Trophoblast cell (in vitro differentiated cells and primary cell): ENCODE measurements around the gene CASZ1.

Experiments used
- DNase-seq, 2 donors: peaks; one replicate each; pipeline ENCODE4 v3.0.0-alpha.2; 2016
- H2AFZ ChIP-seq: 2 replicates; pipeline ENCODE4 v1.6.1; 2013; ENCODE audit warnings: low read length, moderate library complexity, mild to moderate bottlenecking; ENCODE audit not compliant: insufficient read depth, poor library complexity
- H2AK5ac ChIP-seq: 2 replicates; pipeline ENCODE4 v1.6.1; 2013; ENCODE audit warnings: mild to moderate bottlenecking, low read length
- H2BK120ac ChIP-seq: 2 replicates; pipeline ENCODE4 v1.6.1; 2013; ENCODE audit warnings: low read length, mild to moderate bottlenecking, moderate library complexity; ENCODE audit not compliant: insufficient read depth, poor library complexity
- H2BK12ac ChIP-seq: 2 replicates; pipeline ENCODE4 v1.6.1; 2013; ENCODE audit warnings: mild to moderate bottlenecking, low read length, moderate library complexity
- H2BK5ac ChIP-seq: 2 replicates; pipeline ENCODE4 v1.6.1; 2013; ENCODE audit warnings: low read length, low read depth, moderate library complexity, mild to moderate bottlenecking; ENCODE audit not compliant: poor library complexity
- H3K14ac ChIP-seq: 2 replicates; pipeline ENCODE4 v1.6.1; 2013; ENCODE audit warnings: mild to moderate bottlenecking, low read length
- H3K18ac ChIP-seq: 2 replicates; pipeline ENCODE4 v1.6.1; 2013; ENCODE audit warnings: mild to moderate bottlenecking, low read length
- H3K23ac ChIP-seq: 2 replicates; pipeline ENCODE4 v1.6.1; 2013; ENCODE audit warnings: low read length
- H3K27ac ChIP-seq: 2 replicates; pipeline ENCODE4 v1.5.1; 2013; ENCODE audit warnings: low read depth, mild to moderate bottlenecking, inconsistent platforms, low read length, moderate library complexity
- H3K27me3 ChIP-seq: 2 replicates; pipeline ENCODE4 v1.6.1; 2013; ENCODE audit warnings: inconsistent platforms, mild to moderate bottlenecking, low read length, moderate library complexity; ENCODE audit not compliant: insufficient read depth
- H3K36me3 ChIP-seq, 2 experiments: 1 replicate in 1 of 2; 2 replicates in 1 of 2; pipeline ENCODE4 v1.6.1; 2013; ENCODE audit warnings: low read length in 2 of 2, mild to moderate bottlenecking in 2 of 2, moderate library complexity in 1 of 2; ENCODE audit not compliant: insufficient read depth in 2 of 2, control insufficient read depth in 1 of 2
- H3K4ac ChIP-seq: 2 replicates; pipeline ENCODE4 v1.6.1; 2013; ENCODE audit warnings: low read depth, mild to moderate bottlenecking, low read length, moderate library complexity
- H3K4me1 ChIP-seq, 2 experiments: 1 replicate in 1 of 2; 2 replicates in 1 of 2; pipeline ENCODE4 v1.6.1; 2013; ENCODE audit warnings: low read length in 2 of 2, mild to moderate bottlenecking in 2 of 2, moderate library complexity in 1 of 2; ENCODE audit not compliant: insufficient read depth in 2 of 2, control insufficient read depth in 1 of 2
- H3K4me2 ChIP-seq: 2 replicates; pipeline ENCODE4 v1.6.1; 2013; ENCODE audit warnings: inconsistent platforms, mild to moderate bottlenecking, low read length, moderate library complexity
- H3K4me3 ChIP-seq: 2 replicates; pipeline ENCODE4 v1.5.1; 2013; ENCODE audit warnings: mild to moderate bottlenecking, low read depth, low read length, inconsistent platforms
- H3K79me1 ChIP-seq: one replicate; pipeline ENCODE4 v1.6.1; 2013; ENCODE audit warnings: low read length
- H3K79me2 ChIP-seq: 2 replicates; pipeline ENCODE4 v1.6.1; 2013; ENCODE audit warnings: low read length, mild to moderate bottlenecking; ENCODE audit not compliant: control insufficient read depth, insufficient read depth, poor library complexity
- H3K9ac ChIP-seq: 2 replicates; pipeline ENCODE4 v1.6.1; 2013; ENCODE audit warnings: mild to moderate bottlenecking, low read length
- H3K9me3 ChIP-seq: 2 replicates; pipeline ENCODE4 v1.6.1; 2013; ENCODE audit warnings: low read depth, mild to moderate bottlenecking, control low read depth, inconsistent platforms, low read length; ENCODE audit not compliant: insufficient read depth
- H4K12ac ChIP-seq: 2 replicates; pipeline ENCODE4 v1.6.1; 2013; ENCODE audit warnings: low read depth, mild to moderate bottlenecking, low read length, moderate library complexity
- H4K8ac ChIP-seq: 2 replicates; pipeline ENCODE4 v1.6.1; 2013; ENCODE audit warnings: low read depth, mild to moderate bottlenecking, low read length, moderate library complexity
- H4K91ac ChIP-seq: one replicate; pipeline ENCODE4 v1.6.1; 2013; ENCODE audit warnings: low read depth, mild to moderate bottlenecking, low read length, moderate library complexity
- WGBS: extraction: QIAGEN DNeasy Blood & Tissue Kit; methylation state at CpG from one replicate; pipeline ENCODE4 v1.1.7; 2013; ENCODE audit warnings: missing lambda C conversion rate; ENCODE audit not compliant: insufficient read length, insufficient coverage; ENCODE audit errors: extremely low coverage; 5-methylcytosine and 5-hydroxymethylcytosine counted together

Gene CASZ1

DNA sequence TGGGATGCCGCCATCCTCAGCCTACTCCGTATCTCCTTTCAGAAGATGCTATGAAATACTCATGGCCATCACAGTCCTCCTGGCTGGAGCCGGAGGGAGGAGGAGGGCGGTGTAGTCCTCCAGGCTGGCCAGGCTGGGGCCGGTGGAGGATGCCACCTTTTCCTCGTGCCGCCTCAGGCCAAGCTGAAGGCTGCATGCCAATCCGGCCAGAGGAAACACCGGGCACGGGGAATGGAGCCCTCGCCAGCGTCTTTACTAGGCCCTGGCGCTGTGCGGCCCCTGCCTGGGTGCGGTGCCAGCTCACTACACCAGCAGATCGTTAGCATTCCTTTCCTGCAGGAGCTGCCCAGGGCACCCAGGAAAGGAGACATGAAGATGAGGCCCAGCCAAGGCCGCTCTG, 70.1 kb downstream of the CASZ1 start:
- Histone ChIP-seq H3K4me3 (no peak overlapping the region), H3K9me3 (peaks cover 3% of the 10 kb centered on the region), H3K23ac (no peak overlapping the region), H3K9ac (no peak overlapping the region), H3K27ac (no peak overlapping the region), H4K12ac (no peak overlapping the region), H3K4ac (no peak overlapping the region), H3K4me1 (no peaks in the 10 kb centered on the region), H3K79me2 (no peaks in the 10 kb centered on the region), H3K36me3 (no peaks in the 10 kb centered on the region), H2AK5ac (no peak overlapping the region), H2BK120ac (no peak overlapping the region), H3K79me1 (no peaks in the 10 kb centered on the region), H4K91ac (no peak overlapping the region), H2AFZ (no peak overlapping the region), H4K8ac (no peak overlapping the region), H2BK5ac (no peak overlapping the region), H3K27me3 (no peaks in the 10 kb centered on the region), H2BK12ac (no peak overlapping the region), H3K4me2 (no peak overlapping the region), H3K14ac (no peak overlapping the region), H3K18ac (no peak overlapping the region)
- no peak for DNase-seq
- WGBS, result no CpG with 5 or more reads among the region's 17 CpGs

DNA sequence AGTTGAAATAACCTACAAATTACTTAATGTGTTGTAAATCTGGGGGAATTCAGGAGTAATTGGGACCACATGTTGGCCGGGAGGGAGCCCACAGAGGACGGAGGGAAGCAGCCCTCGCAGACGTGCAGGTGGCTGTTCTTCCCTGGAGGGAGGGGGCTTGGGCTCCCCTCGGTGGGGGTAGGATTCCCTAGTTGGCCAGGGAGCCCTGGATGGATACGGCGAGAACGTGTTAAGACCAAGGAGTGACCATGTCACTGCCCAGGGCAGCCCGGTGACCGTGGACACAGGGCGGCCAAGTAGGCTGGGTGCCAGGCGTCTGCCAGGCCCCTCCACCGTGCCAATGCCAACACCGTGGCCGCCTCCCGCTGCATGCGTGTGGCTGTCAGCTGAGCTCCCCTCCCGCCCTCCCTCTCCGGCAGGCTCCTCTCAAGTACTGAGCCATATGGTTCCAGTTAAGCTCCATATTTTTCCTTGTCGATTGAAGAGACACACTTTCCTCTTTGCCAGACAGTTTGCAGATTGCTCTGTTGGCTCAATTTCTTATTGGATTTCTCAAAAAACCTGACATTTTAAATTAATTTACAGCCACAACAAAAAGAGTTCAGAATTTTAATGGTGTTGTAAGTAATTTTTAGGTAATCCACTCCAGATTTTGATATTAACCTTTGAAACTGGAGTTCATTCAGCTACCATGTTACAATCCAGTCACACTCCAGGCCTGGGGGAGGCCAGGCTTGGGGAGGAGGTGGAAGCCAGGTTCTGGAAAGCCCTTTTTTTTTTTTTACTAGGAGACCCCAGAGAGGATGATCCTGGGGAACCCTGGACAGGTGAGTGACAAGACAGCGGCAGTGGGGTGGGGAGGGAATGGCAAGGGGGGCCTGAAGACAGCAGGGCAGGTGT, 71.2 kb downstream of the CASZ1 start:
- H2AFZ ChIP-seq, result no peak overlapping the region
- H4K12ac ChIP-seq, result no peak overlapping the region
- H3K9me3 ChIP-seq, result peaks cover 3% of the 10 kb centered on the region
- H2BK5ac ChIP-seq, result no peak overlapping the region
- no peaks in the 10 kb centered on the region for H3K27me3 ChIP-seq
- no peak overlapping the region for H2BK12ac ChIP-seq
- no peak overlapping the region for H3K4me3 ChIP-seq
- WGBS, result no CpG with 5 or more reads among the region's 21 CpGs
- H3K4ac ChIP-seq, result no peak overlapping the region
- H3K4me2 ChIP-seq, result no peak overlapping the region
- no peak overlapping the region for H3K27ac ChIP-seq
- no peak overlapping the region for H2AK5ac ChIP-seq
- H4K8ac ChIP-seq, result no peak overlapping the region
- DNase-seq, result no peak
- no peak overlapping the region for H3K23ac ChIP-seq
- no peak overlapping the region for H3K14ac ChIP-seq
- no peaks in the 10 kb centered on the region for H3K36me3 ChIP-seq
- no peak overlapping the region for H3K9ac ChIP-seq
- no peak overlapping the region for H2BK120ac ChIP-seq
- H3K79me2 ChIP-seq, result no peaks in the 10 kb centered on the region
- no peaks in the 10 kb centered on the region for H3K79me1 ChIP-seq
- H3K4me1 ChIP-seq, result no peaks in the 10 kb centered on the region
- no peak overlapping the region for H3K18ac ChIP-seq
- H4K91ac ChIP-seq, result no peak overlapping the region

DNA sequence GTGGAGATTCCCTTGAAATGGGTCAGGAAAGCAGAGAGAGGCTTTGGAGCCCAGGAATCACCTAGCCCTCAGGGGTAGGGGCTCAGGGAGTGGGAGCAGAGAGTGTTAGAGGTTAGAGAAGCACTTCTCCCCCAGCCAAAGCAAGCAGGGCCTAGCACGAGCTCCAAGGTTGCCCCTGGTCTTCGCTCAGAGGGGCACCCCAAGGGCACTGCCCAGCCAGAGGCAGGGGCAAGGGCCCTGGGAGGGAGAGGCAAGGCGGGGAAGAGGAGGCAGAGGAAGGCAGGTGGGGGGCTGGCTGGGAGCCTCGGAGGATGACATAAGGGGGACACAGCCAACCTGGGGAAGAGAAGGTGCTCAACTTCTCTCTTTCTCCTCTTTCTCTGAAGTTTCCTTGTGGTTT, 71.9 kb downstream of the CASZ1 start:
- H3K9ac ChIP-seq, result no peak overlapping the region
- H3K36me3 ChIP-seq, result no peaks in the 10 kb centered on the region
- H3K4me1 ChIP-seq, result no peaks in the 10 kb centered on the region
- no CpG with 5 or more reads among the region's 4 CpGs for WGBS
- no peak overlapping the region for H4K91ac ChIP-seq
- H2AK5ac ChIP-seq, result no peak overlapping the region
- H3K23ac ChIP-seq, result no peak overlapping the region
- no peak overlapping the region for H2BK120ac ChIP-seq
- no peak overlapping the region for H3K4ac ChIP-seq
- no peaks in the 10 kb centered on the region for H3K79me2 ChIP-seq
- peaks cover 3% of the 10 kb centered on the region for H3K9me3 ChIP-seq
- no peak overlapping the region for H4K12ac ChIP-seq
- H3K79me1 ChIP-seq, result no peaks in the 10 kb centered on the region
- no peak overlapping the region for H2BK12ac ChIP-seq
- H3K4me2 ChIP-seq, result no peak overlapping the region
- H3K14ac ChIP-seq, result no peak overlapping the region
- no peak overlapping the region for H3K27ac ChIP-seq
- no peaks in the 10 kb centered on the region for H3K27me3 ChIP-seq
- H3K4me3 ChIP-seq, result no peak overlapping the region
- H2BK5ac ChIP-seq, result no peak overlapping the region
- DNase-seq, result no peak
- H3K18ac ChIP-seq, result no peak overlapping the region
- H4K8ac ChIP-seq, result no peak overlapping the region
- no peak overlapping the region for H2AFZ ChIP-seq

DNA sequence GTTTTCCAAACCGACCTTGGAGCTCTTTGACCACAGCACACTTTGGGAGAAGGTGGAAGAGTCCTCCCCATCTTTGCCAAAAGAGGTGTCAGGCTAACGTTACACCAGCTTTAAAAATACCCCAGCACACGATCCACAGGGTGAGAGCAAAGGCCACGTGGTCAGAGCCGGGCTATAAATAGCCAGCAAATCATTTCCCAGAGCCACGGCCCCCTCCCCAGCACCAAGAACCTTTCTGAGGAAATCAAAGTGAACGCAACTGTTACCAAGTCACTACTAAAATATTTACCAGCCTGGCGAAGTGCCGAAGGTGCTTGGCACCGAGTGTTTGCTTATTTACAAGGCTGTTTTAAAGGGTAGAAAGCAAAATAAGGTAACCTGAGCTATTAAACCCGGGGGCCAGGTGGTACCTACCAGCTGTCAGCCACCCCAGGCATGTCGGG, 72.4 kb downstream of the CASZ1 start:
- Histone ChIP-seq H3K23ac (no peak overlapping the region), H3K79me2 (no peaks in the 10 kb centered on the region), H3K4ac (no peak overlapping the region), H3K9ac (no peak overlapping the region), H3K36me3 (no peaks in the 10 kb centered on the region), H2BK12ac (no peak overlapping the region), H4K8ac (no peak overlapping the region), H3K79me1 (no peaks in the 10 kb centered on the region), H3K27ac (no peak overlapping the region), H3K4me1 (no peaks in the 10 kb centered on the region), H4K12ac (no peak overlapping the region), H3K4me3 (no peak overlapping the region), H3K18ac (no peak overlapping the region), H3K14ac (no peak overlapping the region), H3K27me3 (no peaks in the 10 kb centered on the region), H2AK5ac (no peak overlapping the region), H3K4me2 (no peak overlapping the region), H3K9me3 (peaks cover 3% of the 10 kb centered on the region), H2BK5ac (no peak overlapping the region), H2AFZ (no peak overlapping the region), H4K91ac (no peak overlapping the region), H2BK120ac (no peak overlapping the region)
- no peak for DNase-seq
- WGBS, result no CpG with 5 or more reads among the region's 12 CpGs
